ENCODE data around the gene ACSS1. TPM values are rescaled to one million over a fixed set of nuclear protein-coding genes. Genes with fewer than 3 reads are reported as not detected.
A peak's percentile ranks its signal among the peaks of the same experiment; 100 is the strongest.

Gene ACSS1
- total RNA-seq, 4 donors from 2014 or later = 38.5 to 55.5 (median 42.2) TPM

GRCh38 chr20:25070821-25071473 is 13.0 kb upstream of the ACSS1 start:
- TF ChIP-seq CTCF (IDR thresholded peaks at IDR 0.05) (no peak), POLR2A (IDR thresholded peaks at IDR 0.05) (no peak), EP300 (IDR thresholded peaks at IDR 0.05) (no peak)
- Histone ChIP-seq H3K36me3 (no peaks in the 10 kb centered on the region), H3K4me1 (peaks cover 0 to 4% (median 0%) of the 10 kb centered on the region in 4 donors), H3K4me3 (no peak overlapping the region), H3K27ac (no peak overlapping the region), H3K27me3 (peaks cover 0 to 65% of the 10 kb centered on the region in 2 donors), H3K9me3 (no peaks in the 10 kb centered on the region)
- WGBS, 2 donors = 47 to 58% methylated on average over 5 of the region's 5 CpGs
- no peak for DNase-seq (ENCODE audit: low spot score in 2 of 2)

- Histone ChIP-seq H3K27me3 (peaks cover 0 to 32% of the 10 kb centered on the region in 2 donors), H3K27ac (no peak overlapping the region), H3K9me3 (no peaks in the 10 kb centered on the region), H3K36me3 (no peaks in the 10 kb centered on the region), H3K4me3 (no peak overlapping the region), H3K4me1 (peaks cover 0 to 12% (median 0%) of the 10 kb centered on the region in 4 donors)
- DNase-seq (ENCODE audit: low spot score in 2 of 2) = no peak
- WGBS, 2 donors = 92 to 94% methylated on average over 18 of the region's 18 CpGs
- no peak for TF ChIP-seq CTCF (IDR thresholded peaks at IDR 0.05)
- no peak for TF ChIP-seq POLR2A (IDR thresholded peaks at IDR 0.05)
- no peak for TF ChIP-seq EP300 (IDR thresholded peaks at IDR 0.05)
Observed at GRCh38 chr20:25067102-25067987, 9.4 kb upstream of the ACSS1 start.

DNA sequence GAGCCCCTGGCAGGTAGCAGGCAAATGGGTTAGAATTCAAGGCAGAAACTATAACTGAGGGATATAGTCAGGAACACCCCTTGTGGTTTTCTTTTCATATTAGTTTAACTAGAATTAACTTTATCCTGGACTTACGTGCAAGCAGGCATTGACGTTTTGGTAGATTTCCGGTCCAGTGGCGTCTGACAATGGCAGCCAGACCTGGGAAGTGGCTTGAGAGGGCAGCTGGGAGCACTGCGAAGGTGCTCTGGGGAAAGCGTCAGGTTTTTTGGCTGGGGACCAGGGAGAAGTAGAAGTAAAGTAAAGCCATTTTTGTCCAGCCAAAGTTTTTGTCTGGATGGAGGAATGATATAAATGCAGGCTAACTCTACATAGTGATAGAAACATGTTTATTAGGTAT is 8.4 kb upstream of the ACSS1 start:
- Histone ChIP-seq H3K27ac (no peak overlapping the region), H3K27me3 (peaks cover 0 to 23% of the 10 kb centered on the region in 2 donors), H3K4me3 (no peak overlapping the region), H3K4me1 (peaks cover 0 to 12% (median 0%) of the 10 kb centered on the region in 4 donors), H3K9me3 (no peaks in the 10 kb centered on the region), H3K36me3 (no peaks in the 10 kb centered on the region)
- DNase-seq (ENCODE audit: low spot score in 2 of 2) = no peak
- 32 to 38% methylated on average over 6 of the region's 6 CpGs for WGBS, 2 donors
- TF ChIP-seq CTCF (IDR thresholded peaks at IDR 0.05) = no peak
- no peak for TF ChIP-seq EP300 (IDR thresholded peaks at IDR 0.05)
- no peak for TF ChIP-seq POLR2A (IDR thresholded peaks at IDR 0.05)

GRCh38 chr20:25065625-25066338 is 7.8 kb upstream of the ACSS1 start:
- H3K9me3 ChIP-seq = no peaks in the 10 kb centered on the region
- TF ChIP-seq POLR2A (IDR thresholded peaks at IDR 0.05) = no peak
- TF ChIP-seq EP300 (IDR thresholded peaks at IDR 0.05) = peak in 1 of 2 donors; percentile 44
- TF ChIP-seq CTCF (IDR thresholded peaks at IDR 0.05) = peak; percentile 73 to 94 (median 78)
- H3K4me1 ChIP-seq = peaks cover 0 to 12% (median 0%) of the 10 kb centered on the region in 4 donors
- H3K27ac ChIP-seq = no peak overlapping the region
- DNase-seq (ENCODE audit: low spot score in 2 of 2) = peak; percentile 51 to 75
- no peaks in the 10 kb centered on the region for H3K36me3 ChIP-seq
- 29 to 33% methylated on average over 9 of the region's 9 CpGs for WGBS, 2 donors
- H3K4me3 ChIP-seq = no peak overlapping the region
- H3K27me3 ChIP-seq = peaks cover 0 to 17% of the 10 kb centered on the region in 2 donors

All from tibial nerve (tissue), 4 donors.